WERI-Rb-1 (cell line): ENCODE results near the gene DTWD2.
"Not testable (repeated sequence)": the region's sequence is repeated elsewhere in the genome, so short reads cannot be mapped to it uniquely, and the experiment has no call there.

Experiments used
- DNase-seq: peaks from one replicate; pipeline ENCODE4 v3.0.0-alpha.2; 2020
- H3K27ac ChIP-seq: fragments of 250-450 bp; sonication (Bioruptor Pico); 2 replicates; pipeline ENCODE4 v1.5.1; 2020; ENCODE audit warnings: mild to moderate bottlenecking, moderate library complexity
- H3K27me3 ChIP-seq: fragments of 250-450 bp; sonication (Bioruptor Pico); 2 replicates; pipeline ENCODE4 v1.5.1; 2021; ENCODE audit warnings: mild to moderate bottlenecking, low read depth, moderate library complexity; ENCODE audit not compliant: insufficient read depth, severe bottlenecking
- H3K36me3 ChIP-seq: fragments of 250-450 bp; sonication (Bioruptor Pico); 2 replicates; pipeline ENCODE4 v1.5.1; 2020; ENCODE audit warnings: mild to moderate bottlenecking, moderate library complexity
- H3K4me3 ChIP-seq: 2 replicates; pipeline ENCODE4 v1.5.1; 2011; ENCODE audit warnings: low read depth, mild to moderate bottlenecking, control low read depth, low read length
- H3K9me3 ChIP-seq: fragments of 250-450 bp; sonication (Bioruptor Pico); 2 replicates; pipeline ENCODE4 v1.5.1; 2021; ENCODE audit warnings: mild to moderate bottlenecking, moderate library complexity; ENCODE audit not compliant: severe bottlenecking
- CTCF ChIP-seq: IDR thresholded peaks from 2 replicates; pipeline ENCODE4 v1.5.1; 2011; ENCODE audit warnings: low read depth, mild to moderate bottlenecking, control low read depth, inconsistent platforms, low read length

The DTWD2 gene

GRCh38 chr5:118923295-118924005, 64.9 kb downstream of the DTWD2 start:
- no peak overlapping the region for H3K4me3 ChIP-seq
- H3K27ac ChIP-seq, result no peak overlapping the region
- TF ChIP-seq CTCF, result no peak
- H3K9me3 ChIP-seq, result no peaks in the 10 kb centered on the region
- DNase-seq, result no peak
- H3K27me3 ChIP-seq, result no peaks in the 10 kb centered on the region
- no peaks in the 10 kb centered on the region for H3K36me3 ChIP-seq

GRCh38 chr5:118921866-118922265, 66.5 kb downstream of the DTWD2 start:
- H3K27ac ChIP-seq, result no peak overlapping the region
- H3K4me3 ChIP-seq, result no peak overlapping the region
- DNase-seq, result no peak
- H3K27me3 ChIP-seq, result no peaks in the 10 kb centered on the region
- no peaks in the 10 kb centered on the region for H3K36me3 ChIP-seq
- no peak for TF ChIP-seq CTCF
- no peaks in the 10 kb centered on the region for H3K9me3 ChIP-seq

GRCh38 chr5:118919016-118919415, 69.3 kb downstream of the DTWD2 start:
- no peak for TF ChIP-seq CTCF
- H3K4me3 ChIP-seq, result no peak overlapping the region
- no peaks in the 10 kb centered on the region for H3K27me3 ChIP-seq
- no peak for DNase-seq
- no peaks in the 10 kb centered on the region for H3K36me3 ChIP-seq
- no peaks in the 10 kb centered on the region for H3K9me3 ChIP-seq
- H3K27ac ChIP-seq, result no peak overlapping the region

GRCh38 chr5:118918232-118918631, 70.1 kb downstream of the DTWD2 start:
- TF ChIP-seq CTCF, result no peak
- Histone ChIP-seq H3K36me3 (no peaks in the 10 kb centered on the region), H3K9me3 (no peaks in the 10 kb centered on the region), H3K27ac (no peak overlapping the region), H3K27me3 (no peaks in the 10 kb centered on the region), H3K4me3 (no peak overlapping the region)
- DNase-seq, result no peak

GRCh38 chr5:118907536-118907935, 80.8 kb downstream of the DTWD2 start:
- not testable (repeated sequence) for H3K27me3 ChIP-seq, H3K27ac ChIP-seq, DNase-seq, H3K36me3 ChIP-seq, H3K9me3 ChIP-seq, H3K4me3 ChIP-seq

- Histone ChIP-seq H3K27ac (no peak overlapping the region), H3K4me3 (no peak overlapping the region), H3K27me3 (no peaks in the 10 kb centered on the region), H3K36me3 (no peaks in the 10 kb centered on the region), H3K9me3 (no peaks in the 10 kb centered on the region)
- DNase-seq, result no peak
- no peak for TF ChIP-seq CTCF
These were observed 81.4 kb downstream of the DTWD2 start for GRCh38 chr5:118906947-118907346.
